CD4-positive, alpha-beta T cell treated with Interleukin-12 subunit alpha and Interleukin-12 subunit beta, for 1 hour (primary cell): ENCODE measurements around the gene HTATSF1.

Experiments used
- DNase-seq: peaks from one replicate; pipeline ENCODE4 v3.0.0-alpha.2; 2020

The HTATSF1 gene

GRCh38 chrX:136496764-136497555 is 432 bp upstream of the HTATSF1 start:
- peak; percentile 89 for DNase-seq

GRCh38 chrX:136519069-136519468 is 21.7 kb downstream of the HTATSF1 start:
- no peak for DNase-seq

GRCh38 chrX:136523770-136524169 is 26.4 kb downstream of the HTATSF1 start:
- DNase-seq = no peak

DNA sequence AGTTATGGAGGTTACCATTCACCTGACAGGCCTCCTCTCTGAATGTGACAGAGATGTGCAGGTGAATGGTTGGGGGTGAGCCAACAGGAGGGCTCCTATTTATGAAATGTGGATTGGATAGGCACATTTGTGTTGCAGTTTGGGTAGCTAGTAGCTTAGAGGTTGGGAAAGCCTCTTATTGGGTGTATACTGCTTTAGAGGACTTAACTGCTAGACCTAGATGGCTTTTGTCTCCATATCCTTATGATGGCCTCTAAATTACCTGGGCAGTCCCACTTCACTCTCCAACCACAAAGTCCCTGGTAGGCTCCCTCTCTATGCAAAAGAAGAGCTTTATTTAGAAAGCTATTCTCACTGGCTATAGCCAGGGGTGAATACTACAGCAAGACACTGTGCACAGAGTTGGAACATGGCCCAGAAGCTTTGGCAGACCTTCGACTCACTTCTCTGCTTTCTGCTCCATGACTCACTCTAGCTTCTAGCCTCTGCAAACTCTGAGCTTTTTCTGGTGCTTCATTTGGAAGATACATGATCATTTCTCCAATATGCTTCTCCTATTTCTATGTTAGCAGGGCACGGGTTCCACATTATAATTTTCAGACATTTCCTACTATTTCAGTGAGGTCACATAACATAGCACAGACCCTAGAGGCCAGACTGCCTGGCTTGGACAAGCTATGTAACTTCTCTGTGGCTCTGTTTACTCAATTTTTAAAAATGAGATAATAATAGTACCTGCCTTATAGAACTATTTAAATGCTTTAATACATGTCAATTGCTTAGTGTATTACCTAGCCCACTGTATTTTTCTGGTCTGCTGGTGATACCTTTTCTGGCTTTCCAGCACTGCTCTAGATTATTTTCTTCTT is 28.6 kb downstream of the HTATSF1 start:
- DNase-seq = no peak

DNA sequence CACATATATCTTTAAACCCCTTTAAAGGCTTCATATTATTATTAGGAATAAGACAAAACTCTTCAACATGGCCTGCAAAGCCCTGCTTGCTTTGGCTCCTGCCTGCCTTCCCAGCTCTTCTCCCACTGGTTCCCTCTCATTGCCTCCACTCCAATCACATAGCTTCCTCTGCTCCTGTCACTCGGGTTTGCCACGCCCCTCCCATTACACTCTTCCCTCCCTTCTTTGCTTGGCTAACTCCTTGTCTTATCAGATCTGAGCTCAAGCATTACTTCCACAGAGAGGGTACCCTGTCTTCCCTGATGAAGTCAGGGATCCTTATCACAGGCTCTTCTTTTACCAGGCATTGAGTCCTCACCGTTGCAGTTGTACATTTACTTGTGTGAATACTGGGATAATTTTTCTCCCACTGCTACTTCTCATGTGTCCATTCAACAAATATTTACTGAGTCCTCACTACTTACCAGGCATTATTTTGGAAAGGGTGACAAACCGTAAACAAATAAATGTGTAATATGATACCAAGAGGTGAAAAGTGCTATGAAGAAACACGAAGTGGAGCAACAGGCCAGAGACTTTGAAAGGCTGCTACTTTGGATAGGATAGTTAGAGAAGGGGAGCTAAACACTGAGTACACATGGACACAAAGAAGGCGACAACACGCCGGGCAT is 31.4 kb downstream of the HTATSF1 start:
- no peak for DNase-seq

GRCh38 chrX:136529795-136530194 is 32.4 kb downstream of the HTATSF1 start:
- DNase-seq = no peak

- DNase-seq = no peak
Measured at GRCh38 chrX:136531951-136532350, 34.6 kb downstream of the HTATSF1 start, which contains the start of gene VGLL1. Gene VGLL1, plus strand, starts transcription at chrX:136532215. Its CDS starts 3,806 bp downstream, at chrX:136536021.

- DNase-seq = no peak
Measured at GRCh38 chrX:136534131-136534530, 36.7 kb downstream of the HTATSF1 start.

DNA sequence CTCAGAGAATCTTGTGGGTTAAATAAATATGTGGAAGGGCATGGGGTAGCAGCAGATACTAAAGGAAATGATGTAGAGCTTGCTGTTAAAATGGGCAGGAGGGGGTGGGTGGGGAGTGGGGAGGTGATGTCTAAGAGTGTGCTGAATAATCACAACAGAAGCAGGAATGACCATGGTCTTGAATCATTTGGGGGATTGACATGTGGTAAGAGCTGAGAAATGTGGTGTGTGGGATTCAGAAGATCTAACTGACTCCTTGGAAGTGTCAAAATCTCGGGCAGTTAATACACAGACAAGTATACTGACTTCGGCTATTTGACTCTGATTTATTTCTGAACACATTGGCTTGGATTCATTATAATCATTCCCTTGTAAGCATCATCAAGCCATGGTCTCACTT is 41.4 kb downstream of the HTATSF1 start:
- no peak for DNase-seq

DNA sequence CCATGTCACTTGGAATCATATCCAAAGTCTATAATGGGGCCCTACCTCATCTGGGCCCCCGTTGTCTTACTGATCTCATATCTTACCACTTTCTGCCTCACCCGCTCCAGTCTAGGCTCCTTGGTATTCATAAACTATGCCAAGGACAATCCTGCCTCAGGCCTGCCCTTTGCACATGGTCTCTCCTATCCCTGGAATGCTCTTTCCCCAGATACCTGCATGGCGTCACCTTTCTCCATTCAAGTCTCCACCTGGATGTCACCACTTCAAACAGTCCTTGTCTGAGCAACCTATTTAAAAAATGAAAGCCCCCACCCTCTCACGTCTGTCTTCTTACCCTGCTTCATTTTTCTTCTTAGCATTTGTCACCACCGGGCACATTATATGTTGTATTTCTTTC is 42.8 kb downstream of the HTATSF1 start:
- DNase-seq = no peak

GRCh38 chrX:136541294-136541693 is 43.9 kb downstream of the HTATSF1 start:
- no peak for DNase-seq

GRCh38 chrX:136542281-136542680 is 44.9 kb downstream of the HTATSF1 start:
- peak; percentile 3 for DNase-seq

GRCh38 chrX:136546371-136546781 is 49.0 kb downstream of the HTATSF1 start:
- peak; percentile 7 for DNase-seq

DNA sequence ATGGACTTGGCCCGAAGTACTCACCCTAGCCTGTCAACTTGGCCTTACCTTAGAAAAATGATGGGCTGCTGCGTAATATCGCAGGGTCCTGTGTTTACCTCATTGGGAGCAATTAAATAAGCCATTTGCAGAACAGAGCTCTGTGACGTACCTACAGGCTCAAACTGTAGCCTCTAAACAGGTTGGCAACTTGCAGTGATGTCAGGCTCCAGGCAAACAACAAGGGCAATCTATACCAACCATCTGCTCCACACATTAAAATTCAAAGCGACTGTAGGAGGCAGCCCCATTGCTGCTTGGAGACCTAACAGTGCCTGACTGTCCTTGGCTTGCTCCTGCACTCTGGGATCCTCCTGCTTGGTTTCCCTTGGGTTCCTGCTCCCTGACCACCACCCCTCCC is 51.8 kb downstream of the HTATSF1 start:
- DNase-seq = no peak

GRCh38 chrX:136551410-136551809 is 54.0 kb downstream of the HTATSF1 start:
- no peak for DNase-seq

DNA sequence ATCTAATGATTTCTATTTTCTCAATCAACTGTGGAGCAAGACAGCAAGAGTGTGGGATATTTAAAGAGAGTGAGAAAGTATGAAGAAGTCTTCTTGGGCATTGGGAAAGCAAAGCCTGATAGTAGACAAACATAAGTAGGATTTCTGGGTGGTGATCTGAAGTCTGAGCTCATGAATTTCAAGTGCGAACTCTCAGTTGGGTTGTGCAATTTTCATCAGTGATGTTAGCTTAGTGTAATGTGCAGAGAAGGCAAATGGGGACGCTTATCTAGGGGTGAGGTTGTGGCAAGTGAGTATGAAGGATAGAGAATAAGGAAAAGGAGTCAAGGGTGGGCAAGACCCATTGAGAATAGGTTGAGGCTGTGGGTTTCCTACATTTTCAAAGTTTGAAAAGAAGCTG is 58.3 kb downstream of the HTATSF1 start:
- no peak for DNase-seq
